Measurements from ENCODE around the gene EMSY. TPM values are rescaled to one million over a fixed set of nuclear protein-coding genes. Genes with fewer than 3 reads are reported as not detected.
A peak's percentile ranks its signal among the peaks of the same experiment; 100 is the strongest.
"Not testable (repeated sequence)": the region's sequence is repeated elsewhere in the genome, so short reads cannot be mapped to it uniquely, and the experiment has no call there.

The EMSY gene
- total RNA-seq, 2 donors from 2014 or later: 31.4 to 35.9 TPM

DNA sequence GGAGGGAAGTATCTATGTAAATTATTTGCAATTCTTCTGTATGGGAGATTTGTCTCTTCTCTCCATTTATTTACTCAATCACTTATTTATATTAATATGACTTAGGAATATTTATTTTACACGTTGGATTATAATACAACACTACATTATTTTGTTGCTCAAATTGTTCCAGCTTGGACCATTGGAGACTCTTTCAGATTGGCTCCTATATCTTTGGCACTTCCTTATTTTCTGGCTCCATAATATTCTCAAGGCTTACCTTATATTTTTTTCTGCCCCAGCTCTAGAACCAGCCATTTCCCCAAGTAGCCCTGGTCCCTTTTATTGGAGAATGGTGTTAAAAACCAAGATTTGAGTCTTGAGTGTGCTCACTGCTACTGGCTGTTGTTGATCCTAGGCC lies 123.8 kb downstream of the EMSY start:
- no peak for DNase-seq (ENCODE audit: low spot score)
- Histone ChIP-seq H3K9me3 (no peaks in the 10 kb centered on the region), H3K27me3 (no peaks in the 10 kb centered on the region), H3K4me3 (no peak overlapping the region), H3K4me1 (no peaks in the 10 kb centered on the region), H3K27ac (no peak overlapping the region), H3K36me3 (no peaks in the 10 kb centered on the region)
- TF ChIP-seq, protein P1, sequence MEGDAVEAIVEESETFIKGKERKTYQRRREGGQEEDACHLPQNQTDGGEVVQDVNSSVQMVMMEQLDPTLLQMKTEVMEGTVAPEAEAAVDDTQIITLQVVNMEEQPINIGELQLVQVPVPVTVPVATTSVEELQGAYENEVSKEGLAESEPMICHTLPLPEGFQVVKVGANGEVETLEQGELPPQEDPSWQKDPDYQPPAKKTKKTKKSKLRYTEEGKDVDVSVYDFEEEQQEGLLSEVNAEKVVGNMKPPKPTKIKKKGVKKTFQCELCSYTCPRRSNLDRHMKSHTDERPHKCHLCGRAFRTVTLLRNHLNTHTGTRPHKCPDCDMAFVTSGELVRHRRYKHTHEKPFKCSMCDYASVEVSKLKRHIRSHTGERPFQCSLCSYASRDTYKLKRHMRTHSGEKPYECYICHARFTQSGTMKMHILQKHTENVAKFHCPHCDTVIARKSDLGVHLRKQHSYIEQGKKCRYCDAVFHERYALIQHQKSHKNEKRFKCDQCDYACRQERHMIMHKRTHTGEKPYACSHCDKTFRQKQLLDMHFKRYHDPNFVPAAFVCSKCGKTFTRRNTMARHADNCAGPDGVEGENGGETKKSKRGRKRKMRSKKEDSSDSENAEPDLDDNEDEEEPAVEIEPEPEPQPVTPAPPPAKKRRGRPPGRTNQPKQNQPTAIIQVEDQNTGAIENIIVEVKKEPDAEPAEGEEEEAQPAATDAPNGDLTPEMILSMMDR (IDR thresholded peaks at IDR 0.05): no peak

DNA sequence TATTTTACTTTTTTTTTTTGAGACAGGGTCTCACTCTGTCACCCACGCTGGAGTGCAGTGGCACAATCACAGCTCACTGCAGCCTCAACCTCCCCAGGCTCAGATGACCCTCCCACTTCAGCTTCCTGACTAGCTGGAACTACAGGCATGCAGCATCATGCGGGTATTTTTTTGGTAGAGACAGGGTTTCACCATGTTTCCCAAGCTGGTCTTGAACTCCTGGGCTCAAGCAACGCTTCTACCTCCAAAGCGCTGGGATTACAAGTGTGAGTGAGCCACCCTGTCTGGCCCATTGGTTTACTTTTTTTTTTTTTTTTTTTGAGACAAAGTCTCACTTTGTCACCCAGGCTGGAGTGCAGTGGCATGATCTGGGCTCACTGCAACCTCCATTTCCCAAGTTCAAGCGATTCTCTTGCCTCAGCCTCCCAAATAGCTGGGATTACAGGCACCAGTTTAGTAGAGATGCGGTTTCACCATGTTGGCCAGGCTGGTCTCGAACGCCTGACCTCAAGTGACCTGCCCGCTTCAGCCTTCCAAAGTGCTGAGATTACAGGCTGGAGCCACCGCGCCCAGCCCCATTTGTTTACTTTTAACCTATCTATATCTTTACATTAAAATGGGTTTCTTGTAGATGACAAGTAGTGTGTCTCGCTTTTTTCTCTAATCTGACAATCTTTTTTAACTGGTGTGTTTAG lies 127.5 kb downstream of the EMSY start:
- not testable (repeated sequence) for H3K4me1 ChIP-seq; H3K9me3 ChIP-seq; H3K4me3 ChIP-seq; DNase-seq (ENCODE audit: low spot score); H3K27me3 ChIP-seq; H3K36me3 ChIP-seq; H3K27ac ChIP-seq

DNA sequence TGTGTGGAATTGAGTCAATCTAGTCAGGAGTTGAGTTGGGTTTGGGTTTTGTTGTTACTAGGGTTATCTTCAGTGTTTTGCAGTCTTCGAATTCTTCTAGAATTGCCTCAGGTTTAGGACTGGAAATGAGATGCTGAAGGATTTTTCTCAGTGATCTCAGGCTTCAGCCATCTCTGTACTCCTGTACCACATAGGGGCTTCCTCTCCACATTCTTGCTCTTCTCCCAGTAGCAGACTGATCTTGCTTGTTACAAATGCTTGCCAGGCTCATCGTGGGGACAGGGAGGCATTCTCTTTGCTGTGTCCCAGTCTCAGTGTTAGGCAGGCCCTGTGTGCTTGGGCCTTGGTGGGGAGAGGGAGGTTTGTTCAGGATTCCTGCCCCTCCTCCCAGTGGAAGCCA lies 129.6 kb downstream of the EMSY start:
- Histone ChIP-seq H3K36me3 (no peaks in the 10 kb centered on the region), H3K4me1 (peaks cover 0 to 27% of the 10 kb centered on the region in 2 donors), H3K9me3 (no peaks in the 10 kb centered on the region), H3K4me3 (no peak overlapping the region), H3K27me3 (no peaks in the 10 kb centered on the region), H3K27ac (no peak overlapping the region)
- TF ChIP-seq, protein P1 (IDR thresholded peaks at IDR 0.05): no peak
- no peak for DNase-seq (ENCODE audit: low spot score)

DNA sequence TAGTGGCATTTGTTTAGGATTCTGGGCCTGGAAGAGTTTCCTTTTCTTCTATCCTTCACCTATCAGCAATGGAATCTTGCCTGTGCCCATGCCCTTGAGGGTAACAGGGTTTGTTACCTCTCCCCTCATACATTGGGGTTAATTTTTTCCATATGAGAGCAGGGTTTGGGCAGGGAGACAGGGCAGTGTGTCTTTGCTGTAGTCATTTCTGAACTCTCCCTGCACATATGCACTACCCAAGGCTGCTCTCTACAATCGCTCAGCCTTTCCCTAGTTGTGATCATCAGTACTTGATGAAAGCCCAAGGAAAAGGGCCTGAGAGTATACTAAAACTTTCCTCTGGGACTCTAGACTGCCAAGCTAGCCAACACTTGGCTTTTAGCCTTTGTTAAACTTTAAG lies 130.1 kb downstream of the EMSY start:
- no peak for DNase-seq (ENCODE audit: low spot score)
- Histone ChIP-seq H3K27me3 (no peaks in the 10 kb centered on the region), H3K4me3 (no peak overlapping the region), H3K4me1 (peaks cover 0 to 32% of the 10 kb centered on the region in 2 donors), H3K36me3 (no peaks in the 10 kb centered on the region), H3K27ac (no peak overlapping the region), H3K9me3 (no peaks in the 10 kb centered on the region)
- TF ChIP-seq, protein P1 (IDR thresholded peaks at IDR 0.05): no peak

DNA sequence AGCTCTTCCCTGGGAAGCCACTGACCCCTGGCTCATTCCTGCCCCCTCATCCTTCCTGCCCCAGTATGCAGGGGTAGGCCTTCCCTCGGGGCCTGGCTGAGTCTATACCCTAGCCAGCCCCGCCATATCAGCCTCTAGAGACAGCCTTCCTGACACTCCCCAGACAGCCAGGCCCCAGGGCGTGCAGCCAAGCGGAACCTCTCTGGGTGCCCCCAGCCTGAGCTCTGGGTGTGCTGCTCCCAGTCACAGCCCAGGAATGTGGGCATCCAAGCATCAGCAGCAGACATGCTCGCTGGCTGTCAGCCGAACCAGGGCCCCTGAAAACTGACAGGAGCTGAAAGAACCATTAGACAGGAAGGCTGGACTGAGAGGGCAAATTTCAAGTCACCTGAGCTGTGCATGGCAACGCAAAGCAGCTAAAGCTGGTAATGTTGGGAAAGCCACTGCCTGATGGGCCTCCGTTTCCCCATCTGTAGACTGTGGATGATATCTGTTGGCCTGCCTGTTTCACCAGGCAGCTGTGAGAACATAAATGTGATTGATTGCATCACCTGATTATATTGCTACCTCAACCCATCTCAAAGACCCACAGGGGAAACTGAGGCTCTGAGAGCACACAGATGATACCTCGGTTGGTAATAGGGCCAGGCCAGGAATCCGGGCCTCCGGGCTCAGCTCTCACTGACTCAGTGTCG lies 132.6 kb downstream of the EMSY start:
- H3K36me3 ChIP-seq: no peaks in the 10 kb centered on the region
- DNase-seq (ENCODE audit: low spot score): no peak
- no peak overlapping the region for H3K4me3 ChIP-seq
- H3K9me3 ChIP-seq: no peaks in the 10 kb centered on the region
- no peaks in the 10 kb centered on the region for H3K27me3 ChIP-seq
- H3K27ac ChIP-seq: peak overlapping the region; percentile 77 to 81
- TF ChIP-seq, protein P1 (IDR thresholded peaks at IDR 0.05): no peak
- H3K4me1 ChIP-seq: peaks cover 0 to 38% of the 10 kb centered on the region in 2 donors

DNA sequence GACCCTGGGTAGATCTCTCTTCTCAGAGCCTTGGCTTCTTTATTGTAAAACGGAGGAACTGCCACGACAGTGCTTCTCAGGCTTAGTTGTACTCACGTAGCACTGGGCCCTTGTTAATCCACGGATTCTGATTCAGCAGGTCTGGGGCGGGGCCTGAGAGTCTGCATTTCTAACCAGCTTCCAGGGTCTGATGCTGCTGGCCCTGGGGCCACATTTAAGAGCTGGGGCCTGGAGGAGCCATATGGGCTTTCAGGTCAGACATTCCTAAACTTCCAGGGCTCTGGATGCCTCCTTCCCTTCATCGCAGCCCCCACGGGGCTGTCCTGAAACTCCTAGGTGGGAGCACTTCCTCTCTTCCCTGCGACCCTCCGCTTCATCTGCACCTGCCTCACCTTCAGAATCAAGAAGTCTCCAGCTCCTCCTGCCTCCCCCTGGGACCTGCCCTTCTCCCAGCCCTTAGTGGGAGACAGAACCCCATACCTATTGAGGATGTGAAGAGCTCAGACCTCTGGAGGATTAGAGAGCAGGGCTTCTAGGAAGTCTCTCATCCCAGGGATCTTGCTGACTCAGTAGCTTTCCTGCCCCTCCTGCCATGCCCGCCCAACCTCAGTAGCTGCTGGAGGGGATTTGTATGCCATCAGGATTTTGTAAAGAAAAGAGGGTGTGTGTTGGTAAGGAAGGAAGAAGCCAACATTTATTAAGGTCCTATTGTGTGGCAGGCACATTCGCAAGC lies 133.3 kb downstream of the EMSY start:
- no peak overlapping the region for H3K4me3 ChIP-seq
- peak overlapping the region; percentile 77 to 81 for H3K27ac ChIP-seq
- no peak for DNase-seq (ENCODE audit: low spot score)
- no peaks in the 10 kb centered on the region for H3K27me3 ChIP-seq
- H3K36me3 ChIP-seq: no peaks in the 10 kb centered on the region
- H3K4me1 ChIP-seq: peaks cover 0 to 38% of the 10 kb centered on the region in 2 donors
- H3K9me3 ChIP-seq: no peaks in the 10 kb centered on the region
- TF ChIP-seq, protein P1 (IDR thresholded peaks at IDR 0.05): no peak
